Thyroid gland (tissue), 4 donors: ENCODE measurements around the gene ZNFX1. TPM values are rescaled to one million over a fixed set of nuclear protein-coding genes. Genes with fewer than 3 reads are reported as not detected.

Experiments used
- DNase-seq, 2 donors: peaks; one replicate each; pipeline ENCODE4 v3.0.0-alpha.2; 2019
- H3K27ac ChIP-seq, 3 donors: fragments of 200-600 bp; sonication (generic); 1 replicate in 2 of 3; 2 replicates in 1 of 3; pipeline ENCODE4 v1.5.1; 2016 to 2019; ENCODE audit warnings: mild to moderate bottlenecking in 1 of 3, moderate library complexity in 1 of 3
- H3K27me3 ChIP-seq: fragments of 200-600 bp; sonication (generic); one replicate; pipeline ENCODE4 v1.5.1; 2019
- H3K36me3 ChIP-seq, 2 donors: fragments of 200-600 bp; sonication (generic); one replicate each; pipeline ENCODE4 v1.5.1; 2016 to 2019
- H3K4me1 ChIP-seq, 2 donors: fragments of 200-600 bp; sonication (generic); one replicate each; pipeline ENCODE4 v1.5.1; 2017 to 2019
- H3K4me3 ChIP-seq, 3 donors: fragments of 200-600 bp; sonication (generic); replicated peaks in 1 of 3; 1 replicate in 2 of 3; 2 replicates in 1 of 3; pipeline ENCODE4 v1.5.1; 2016; ENCODE audit warnings: mild to moderate bottlenecking in 1 of 3
- H3K9me3 ChIP-seq: fragments of 200-600 bp; sonication (generic); one replicate; pipeline ENCODE4 v1.5.1; 2017
- POLR2A ChIP-seq, 2 donors: fragments of 450-650 bp; IDR thresholded peaks; one replicate each; pipeline ENCODE4 v1.6.1; 2017; ENCODE audit warnings: antibody characterized with exemption in 2 of 2, mild to moderate bottlenecking in 2 of 2, moderate library complexity in 1 of 2
- WGBS, 2 donors: methylation state at CpG; one replicate each; pipeline ENCODE4 v1.1.5; 2017; 5-methylcytosine and 5-hydroxymethylcytosine counted together
- intact Hi-C: fragments of 100-400 bp; cut with DNase I; formaldehyde crosslinking; loops from one replicate; pipeline ENCODE4 v1.15.1; 2023
- total RNA-seq, 4 donors: library from RNA; depleted of rRNA; stranded (reverse); fragments of >200 nt; gene quantifications; one replicate each; pipeline ENCODE4 v1.2.3, GENCODE V29; 2016
- TF ChIP-seq, protein P1 (sequence below), 6 experiments: fragments of 200-600 bp in 3 of 6; fragments of 450-650 bp in 3 of 6; sonication (generic) in 3 of 6; IDR thresholded peaks; one replicate each; pipeline ENCODE4 v1.5.1; 2016 to 2019; ENCODE audit warnings: antibody characterized with exemption in 6 of 6, mild to moderate bottlenecking in 2 of 6, inconsistent platforms in 1 of 6, moderate library complexity in 1 of 6

Gene ZNFX1
- total RNA-seq, 4 donors from 2014 or later = 39.8 to 52.2 (median 46.3) TPM

GRCh38 chr20:49260218-49260617 lies 17.6 kb downstream of the ZNFX1 start:
- TF ChIP-seq POLR2A (IDR thresholded peaks at IDR 0.05) = no peak
- TF ChIP-seq, protein P1, sequence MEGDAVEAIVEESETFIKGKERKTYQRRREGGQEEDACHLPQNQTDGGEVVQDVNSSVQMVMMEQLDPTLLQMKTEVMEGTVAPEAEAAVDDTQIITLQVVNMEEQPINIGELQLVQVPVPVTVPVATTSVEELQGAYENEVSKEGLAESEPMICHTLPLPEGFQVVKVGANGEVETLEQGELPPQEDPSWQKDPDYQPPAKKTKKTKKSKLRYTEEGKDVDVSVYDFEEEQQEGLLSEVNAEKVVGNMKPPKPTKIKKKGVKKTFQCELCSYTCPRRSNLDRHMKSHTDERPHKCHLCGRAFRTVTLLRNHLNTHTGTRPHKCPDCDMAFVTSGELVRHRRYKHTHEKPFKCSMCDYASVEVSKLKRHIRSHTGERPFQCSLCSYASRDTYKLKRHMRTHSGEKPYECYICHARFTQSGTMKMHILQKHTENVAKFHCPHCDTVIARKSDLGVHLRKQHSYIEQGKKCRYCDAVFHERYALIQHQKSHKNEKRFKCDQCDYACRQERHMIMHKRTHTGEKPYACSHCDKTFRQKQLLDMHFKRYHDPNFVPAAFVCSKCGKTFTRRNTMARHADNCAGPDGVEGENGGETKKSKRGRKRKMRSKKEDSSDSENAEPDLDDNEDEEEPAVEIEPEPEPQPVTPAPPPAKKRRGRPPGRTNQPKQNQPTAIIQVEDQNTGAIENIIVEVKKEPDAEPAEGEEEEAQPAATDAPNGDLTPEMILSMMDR (IDR thresholded peaks at IDR 0.05) = no peak

DNA sequence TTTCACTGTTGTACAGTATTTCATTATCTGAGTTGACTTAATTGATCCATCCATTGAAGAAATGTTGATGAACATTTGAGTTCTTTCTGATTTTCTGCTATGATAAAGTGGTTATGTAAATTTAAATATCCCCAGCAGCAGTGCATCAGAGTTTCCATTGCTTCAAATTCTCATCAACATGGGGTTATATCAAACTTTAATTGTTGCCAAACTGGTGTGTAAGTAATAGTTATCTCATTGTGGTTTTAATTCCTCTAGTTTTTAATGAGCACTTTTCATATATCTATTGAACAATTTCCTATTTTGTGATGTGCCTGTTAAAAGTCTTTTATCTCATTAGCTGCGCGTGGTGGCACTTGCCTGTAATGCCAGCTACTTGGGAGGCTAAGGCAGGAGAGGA lies 18.1 kb downstream of the ZNFX1 start:
- TF ChIP-seq, protein P1 (IDR thresholded peaks at IDR 0.05) = no peak
- no peak for TF ChIP-seq POLR2A (IDR thresholded peaks at IDR 0.05)
- Histone ChIP-seq H3K9me3 (no peaks in the 10 kb centered on the region), H3K36me3 (peaks cover 86 to 100% of the 10 kb centered on the region in 2 donors), H3K27ac (no peak overlapping the region), H3K27me3 (no peaks in the 10 kb centered on the region), H3K4me1 (no peaks in the 10 kb centered on the region), H3K4me3 (no peak overlapping the region)
- intact Hi-C loops = no loop called here
- 98 to 100% methylated on average over 2 of the region's 2 CpGs for WGBS, 2 donors
- DNase-seq = no peak

More at GRCh38 chr20:49260218-49260617, 17.6 kb downstream of the ZNFX1 start:
- DNase-seq = no peak
- Histone ChIP-seq H3K9me3 (no peaks in the 10 kb centered on the region), H3K27me3 (no peaks in the 10 kb centered on the region), H3K36me3 (peaks cover 87 to 100% of the 10 kb centered on the region in 2 donors), H3K27ac (no peak overlapping the region), H3K4me1 (no peaks in the 10 kb centered on the region), H3K4me3 (no peak overlapping the region)
- intact Hi-C loops = no loop called here
- WGBS, 2 donors = 95% methylated on average over 4 of the region's 4 CpGs

GRCh38 chr20:49259284-49259683 lies 18.6 kb downstream of the ZNFX1 start:
- WGBS, 2 donors = 63 to 67% methylated on average over 4 of the region's 4 CpGs
- no peaks in the 10 kb centered on the region for H3K4me1 ChIP-seq
- H3K36me3 ChIP-seq = peaks cover 87 to 100% of the 10 kb centered on the region in 2 donors
- no peak for DNase-seq
- no peak overlapping the region for H3K4me3 ChIP-seq
- H3K27ac ChIP-seq = no peak overlapping the region
- intact Hi-C loops = no loop called here
- no peaks in the 10 kb centered on the region for H3K27me3 ChIP-seq
- no peaks in the 10 kb centered on the region for H3K9me3 ChIP-seq
- TF ChIP-seq POLR2A (IDR thresholded peaks at IDR 0.05) = no peak
- TF ChIP-seq, protein P1 (IDR thresholded peaks at IDR 0.05) = no peak

GRCh38 chr20:49256261-49256660 lies 21.6 kb downstream of the ZNFX1 start:
- Histone ChIP-seq H3K4me1 (no peaks in the 10 kb centered on the region), H3K36me3 (peaks cover 96 to 100% of the 10 kb centered on the region in 2 donors), H3K27ac (no peak overlapping the region), H3K4me3 (no peak overlapping the region), H3K27me3 (no peaks in the 10 kb centered on the region), H3K9me3 (no peaks in the 10 kb centered on the region)
- DNase-seq = peak in 1 of 2 donors; percentile 28
- intact Hi-C loops = no loop called here
- TF ChIP-seq POLR2A (IDR thresholded peaks at IDR 0.05) = no peak
- TF ChIP-seq, protein P1 (IDR thresholded peaks at IDR 0.05) = no peak
- 66 to 70% methylated on average over 6 of the region's 6 CpGs for WGBS, 2 donors

GRCh38 chr20:49252556-49253350 lies 25.1 kb downstream of the ZNFX1 start:
- intact Hi-C loops = no loop called here

More at GRCh38 chr20:49252556-49253350, 25.1 kb downstream of the ZNFX1 start:
- Histone ChIP-seq H3K9me3 (no peaks in the 10 kb centered on the region), H3K27me3 (no peaks in the 10 kb centered on the region), H3K36me3 (peaks cover 97 to 99% of the 10 kb centered on the region in 2 donors), H3K4me1 (no peaks in the 10 kb centered on the region), H3K4me3 (no peak overlapping the region), H3K27ac (no peak overlapping the region)
- DNase-seq = no peak
- TF ChIP-seq, protein P1 (IDR thresholded peaks at IDR 0.05) = no peak
- TF ChIP-seq POLR2A (IDR thresholded peaks at IDR 0.05) = no peak
- WGBS, 2 donors = 92 to 93% methylated on average over 6 of the region's 6 CpGs
